WTC11 (cell line): ENCODE measurements around the gene LIMS1. TPM values are rescaled to one million over a fixed set of nuclear protein-coding genes. Genes with fewer than 3 reads are reported as not detected.

Source experiments
- ATAC-seq: fragments of 200-7000 bp; cut with Tn5 transposase; 2 replicates; pipeline ENCODE4 v1.10.0; 2021; ENCODE audit warnings: mild to moderate bottlenecking, moderate library complexity
- CTCF ChIA-PET: fragments of 300-600 bp; sonication (Branson Sonifier 250); formaldehyde crosslinking; loops from one replicate; lab custom pipeline; 2021; ENCODE audit warnings: antibody characterized with exemption; lab: Charles Lee
- POLR2A ChIA-PET: fragments of 350-600 bp; sonication (Branson Sonifier 250); formaldehyde crosslinking; loops from one replicate; lab custom pipeline; 2021; ENCODE audit warnings: antibody characterized with exemption; lab: Charles Lee
- DNase-seq: peaks from one replicate; pipeline ENCODE4 v3.0.0; 2021; ENCODE audit warnings: low spot score
- H3K27ac Mint-ChIP-seq: 2 replicates; pipeline ENCODE4 v1.8.0; 2021; ENCODE audit warnings: mixed read lengths
- H3K27me3 Mint-ChIP-seq: 2 replicates; pipeline ENCODE4 v1.8.0; 2021; ENCODE audit warnings: low read depth, mild to moderate bottlenecking, moderate library complexity, mixed read lengths
- H3K36me3 Mint-ChIP-seq: 2 replicates; pipeline ENCODE4 v1.8.0; 2021; ENCODE audit warnings: mixed read lengths
- H3K4me1 Mint-ChIP-seq: 2 replicates; pipeline ENCODE4 v1.8.0; 2022; ENCODE audit warnings: mixed read lengths
- H3K4me3 Mint-ChIP-seq: 2 replicates; pipeline ENCODE4 v1.8.0; 2021; ENCODE audit warnings: mild to moderate bottlenecking, moderate library complexity, mixed read lengths
- H3K9me3 Mint-ChIP-seq: 2 replicates; pipeline ENCODE4 v1.8.0; 2021; ENCODE audit warnings: mixed read lengths
- AFF4 ChIP-seq: sonication (generic); formaldehyde crosslinking; IDR thresholded peaks from 2 replicates; pipeline ENCODE4 v1.8.1; 2023; ENCODE audit warnings: mild to moderate bottlenecking, missing genetic modification reagents, borderline replicate concordance
- AR ChIP-seq: fragments of 250-450 bp; sonication (Bioruptor Pico); IDR thresholded peaks from 2 replicates; pipeline ENCODE4 v1.9.0; 2021; ENCODE audit warnings: mild to moderate bottlenecking
- ARID4B ChIP-seq: sonication (generic); formaldehyde crosslinking; IDR thresholded peaks from 2 replicates; pipeline ENCODE4 v1.8.0; 2023; ENCODE audit warnings: missing genetic modification reagents, mild to moderate bottlenecking, borderline replicate concordance
- CTCF ChIP-seq: fragments of 200-600 bp; IDR thresholded peaks from 2 replicates; pipeline ENCODE4 v1.8.0; 2022; ENCODE audit warnings: antibody characterized with exemption
- E2F5 ChIP-seq: sonication (generic); formaldehyde crosslinking; IDR thresholded peaks from 2 replicates; pipeline ENCODE4 v1.8.1; 2022; ENCODE audit warnings: mild to moderate bottlenecking, moderate library complexity, missing genetic modification reagents
- ELF4 ChIP-seq: sonication (generic); formaldehyde crosslinking; IDR thresholded peaks from 2 replicates; pipeline ENCODE4 v1.8.1; 2022; ENCODE audit warnings: low read depth, mild to moderate bottlenecking, moderate library complexity, missing genetic modification reagents
- ESRRA ChIP-seq: sonication (generic); formaldehyde crosslinking; IDR thresholded peaks from 2 replicates; pipeline ENCODE4 v1.8.1; 2022; ENCODE audit warnings: mild to moderate bottlenecking, missing genetic modification reagents, borderline replicate concordance
- ETV6 ChIP-seq: sonication (generic); formaldehyde crosslinking; IDR thresholded peaks from 2 replicates; pipeline ENCODE4 v1.8.1; 2022; ENCODE audit warnings: mild to moderate bottlenecking, missing genetic modification reagents
- FOXK1 ChIP-seq: sonication (generic); formaldehyde crosslinking; IDR thresholded peaks from 2 replicates; pipeline ENCODE4 v1.8.0; 2022; ENCODE audit warnings: mild to moderate bottlenecking, moderate library complexity, missing genetic modification reagents
- FOXP1 ChIP-seq: sonication (generic); formaldehyde crosslinking; IDR thresholded peaks from 2 replicates; pipeline ENCODE4 v1.8.0; 2022; ENCODE audit warnings: missing genetic modification reagents, mild to moderate bottlenecking, moderate library complexity, borderline replicate concordance
- JUN ChIP-seq: sonication (generic); formaldehyde crosslinking; IDR thresholded peaks from 2 replicates; pipeline ENCODE4 v1.8.0; 2023; ENCODE audit warnings: mild to moderate bottlenecking, missing genetic modification reagents
- NR3C1 ChIP-seq: sonication (generic); formaldehyde crosslinking; conservative IDR thresholded peaks from 2 replicates; pipeline ENCODE4 v1.8.1; 2023; ENCODE audit warnings: low read depth, mild to moderate bottlenecking, missing genetic modification reagents
- OVOL2 ChIP-seq: fragments of 250-450 bp; sonication (Bioruptor Pico); IDR thresholded peaks from 2 replicates; pipeline ENCODE4 v1.9.0; 2021; ENCODE audit warnings: mild to moderate bottlenecking, borderline replicate concordance
- PRRX2 ChIP-seq: fragments of 250-450 bp; sonication (Bioruptor Pico); IDR thresholded peaks from 2 replicates; pipeline ENCODE4 v1.8.0; 2021; ENCODE audit warnings: mild to moderate bottlenecking
- RORB ChIP-seq: fragments of 250-450 bp; sonication (Bioruptor Pico); IDR thresholded peaks from 2 replicates; pipeline ENCODE4 v1.9.0; 2021; ENCODE audit warnings: mild to moderate bottlenecking
- SOX15 ChIP-seq: fragments of 250-450 bp; sonication (Bioruptor Pico); IDR thresholded peaks from 2 replicates; pipeline ENCODE4 v1.9.0; 2021; ENCODE audit warnings: mild to moderate bottlenecking
- SP1 ChIP-seq: sonication (generic); formaldehyde crosslinking; conservative IDR thresholded peaks from 2 replicates; pipeline ENCODE4 v1.8.1; 2022; ENCODE audit warnings: missing genetic modification reagents
- TEAD1 ChIP-seq: sonication (generic); formaldehyde crosslinking; IDR thresholded peaks from 2 replicates; pipeline ENCODE4 v1.8.0; 2022; ENCODE audit warnings: mild to moderate bottlenecking, missing genetic modification reagents
- ZNF416 ChIP-seq: fragments of 250-450 bp; sonication (Bioruptor Pico); IDR thresholded peaks from 2 replicates; pipeline ENCODE4 v1.9.0; 2021; ENCODE audit warnings: mild to moderate bottlenecking, inconsistent platforms
- total RNA-seq: library from RNA; stranded (reverse); gene quantifications from 3 replicates; pipeline ENCODE4 v1.2.3, GENCODE V29; 2021

The LIMS1 gene
- total RNA-seq, 1 experiment from 2014 or later = 50.6 TPM

GRCh38 chr2:108589781-108590180, 55.5 kb downstream of the LIMS1 start:
- Mint-ChIP-seq H3K4me3 (no peak overlapping the region), H3K27ac (peak overlapping the region; percentile 5; the same call in 1 of the 2 replicates), H3K27me3 (no peaks in the 10 kb centered on the region), H3K4me1 (peaks cover 37% of the 10 kb centered on the region), H3K36me3 (no peaks in the 10 kb centered on the region), H3K9me3 (peaks cover 5% of the 10 kb centered on the region)
- ATAC-seq (no peak), DNase-seq (no peak)
- ChIA-PET CTCF (no interaction called here), POLR2A (no interaction called here)
- TF ChIP-seq TEAD1 (no peak), OVOL2 (no peak), FOXP1 (CRISPR knock-in tag) (no peak), PRRX2 (CRISPR knock-in tag) (no peak), E2F5 (CRISPR knock-in tag) (no peak), ETV6 (CRISPR knock-in tag) (no peak), FOXK1 (CRISPR knock-in tag) (no peak), SOX15 (CRISPR knock-in tag) (no peak), AFF4 (CRISPR knock-in tag) (no peak), ESRRA (no peak)

- H3K27ac Mint-ChIP-seq = no peak overlapping the region; the same call in 1 of the 2 replicates
- no peak for TF ChIP-seq ARID4B (CRISPR knock-in tag)
- TF ChIP-seq SP1 (CRISPR knock-in tag) = no peak
- TF ChIP-seq NR3C1 (CRISPR knock-in tag) = no peak
- TF ChIP-seq CTCF = no peak
- no peak for TF ChIP-seq ELF4 (CRISPR knock-in tag)
- TF ChIP-seq AFF4 (CRISPR knock-in tag) = no peak
- no peak for TF ChIP-seq ETV6 (CRISPR knock-in tag)
- TF ChIP-seq AR (CRISPR knock-in tag) = no peak
- TF ChIP-seq ZNF416 = no peak
- TF ChIP-seq JUN (CRISPR knock-in tag) = no peak
- no peak for TF ChIP-seq RORB
Observed at GRCh38 chr2:108591163-108591562, 56.9 kb downstream of the LIMS1 start.

More at GRCh38 chr2:108591163-108591562, 56.9 kb downstream of the LIMS1 start:
- peaks cover 5% of the 10 kb centered on the region for H3K9me3 Mint-ChIP-seq
- peaks cover 43% of the 10 kb centered on the region for H3K4me1 Mint-ChIP-seq
- H3K36me3 Mint-ChIP-seq = no peaks in the 10 kb centered on the region
- no peak for ATAC-seq
- ChIA-PET CTCF (no interaction called here), POLR2A (no interaction called here)
- H3K4me3 Mint-ChIP-seq = no peak overlapping the region
- no peaks in the 10 kb centered on the region for H3K27me3 Mint-ChIP-seq
- no peak for DNase-seq
